Coronary artery (tissue), 2 donors: Measurements from ENCODE around the gene CALML3.

Experiments used
- DNase-seq: peaks from one replicate; pipeline ENCODE4 v3.0.0-alpha.2; 2017; ENCODE audit warnings: low spot score
- H3K27ac ChIP-seq, 2 donors: fragments of 200-600 bp; sonication (generic); one replicate each; pipeline ENCODE4 v1.5.1; 2016 to 2019
- H3K4me3 ChIP-seq: fragments of 200-600 bp; sonication (generic); 2 replicates; pipeline ENCODE4 v1.5.1; 2016; ENCODE audit warnings: mild to moderate bottlenecking, moderate library complexity
- CTCF ChIP-seq: fragments of 200-600 bp; sonication (generic); IDR thresholded peaks from one replicate; pipeline ENCODE4 v1.5.1; 2019; ENCODE audit warnings: antibody characterized with exemption

CALML3 gene

GRCh38 chr10:5512881-5513612 is 11.7 kb upstream of the CALML3 start:
- DNase-seq, result no peak
- Histone ChIP-seq H3K4me3 (no peak overlapping the region), H3K27ac (no peak overlapping the region)
- no peak for TF ChIP-seq CTCF

GRCh38 chr10:5514226-5514850 is 10.4 kb upstream of the CALML3 start:
- DNase-seq, result no peak
- TF ChIP-seq CTCF, result no peak
- no peak overlapping the region for H3K4me3 ChIP-seq
- H3K27ac ChIP-seq, result no peak overlapping the region

- DNase-seq, result no peak
- H3K27ac ChIP-seq, result no peak overlapping the region
Observed at GRCh38 chr10:5515948-5516761, 8.6 kb upstream of the CALML3 start.

GRCh38 chr10:5517546-5517945 is 7.2 kb upstream of the CALML3 start:
- Histone ChIP-seq H3K27ac (no peak overlapping the region), H3K4me3 (no peak overlapping the region)
- DNase-seq, result no peak
- no peak for TF ChIP-seq CTCF

More at GRCh38 chr10:5515948-5516761, 8.6 kb upstream of the CALML3 start:
- TF ChIP-seq CTCF, result no peak
- no peak overlapping the region for H3K4me3 ChIP-seq

- H3K27ac ChIP-seq, result no peak overlapping the region
- no peak for TF ChIP-seq CTCF
- DNase-seq, result peak; percentile 11
- no peak overlapping the region for H3K4me3 ChIP-seq
Observed at GRCh38 chr10:5518143-5518542, 6.6 kb upstream of the CALML3 start.

- Histone ChIP-seq H3K4me3 (no peak overlapping the region), H3K27ac (no peak overlapping the region)
- no peak for DNase-seq
- no peak for TF ChIP-seq CTCF
Observed at GRCh38 chr10:5519054-5519453, 5.7 kb upstream of the CALML3 start.
